NCI-H510A treated with DMSO at 0.1 percent for 48 hours (cell line): ENCODE data around the gene LRP5.
"Not testable (repeated sequence)": the region's sequence is repeated elsewhere in the genome, so short reads cannot be mapped to it uniquely, and the experiment has no call there.

Experiments
- DNase-seq: peaks from one replicate; lab custom pipeline; 2025; lab: John Stamatoyannopoulos, UW

Gene LRP5

GRCh38 chr11:68392822-68393221 lies 80.4 kb downstream of the LRP5 start:
- no peak for DNase-seq

- no peak for DNase-seq
Observed at GRCh38 chr11:68396516-68396915, 84.1 kb downstream of the LRP5 start.

GRCh38 chr11:68397256-68397655 lies 84.9 kb downstream of the LRP5 start:
- no peak for DNase-seq

- no peak for DNase-seq
Observed at GRCh38 chr11:68398995-68399851, 86.8 kb downstream of the LRP5 start.

GRCh38 chr11:68399916-68400315 lies 87.5 kb downstream of the LRP5 start:
- DNase-seq = no peak

- DNase-seq = not testable (repeated sequence)
Observed at GRCh38 chr11:68400584-68400983, 88.2 kb downstream of the LRP5 start.

GRCh38 chr11:68401856-68402255 lies 89.5 kb downstream of the LRP5 start:
- no peak for DNase-seq

GRCh38 chr11:68402355-68403031 lies 90.1 kb downstream of the LRP5 start:
- no peak for DNase-seq

- DNase-seq = no peak
Observed at GRCh38 chr11:68403424-68403823, 91.0 kb downstream of the LRP5 start.

- DNase-seq = no peak
Observed at GRCh38 chr11:68403831-68404230, 91.4 kb downstream of the LRP5 start.

- peak; percentile 52 for DNase-seq
Observed at GRCh38 chr11:68406324-68407313, 94.2 kb downstream of the LRP5 start.

- no peak for DNase-seq
Observed at GRCh38 chr11:68408512-68408911, 96.1 kb downstream of the LRP5 start.

- no peak for DNase-seq
Observed at GRCh38 chr11:68409748-68410344, 97.5 kb downstream of the LRP5 start.

- DNase-seq = peak; percentile 61
Observed at GRCh38 chr11:68411501-68411991, 99.2 kb downstream of the LRP5 start.

GRCh38 chr11:68412593-68413475 lies 100.4 kb downstream of the LRP5 start:
- DNase-seq = no peak

- DNase-seq = no peak
Observed at GRCh38 chr11:68413591-68413999, 101.2 kb downstream of the LRP5 start.

GRCh38 chr11:68414496-68415221 lies 102.3 kb downstream of the LRP5 start:
- DNase-seq = no peak

GRCh38 chr11:68416070-68416578 lies 103.7 kb downstream of the LRP5 start:
- no peak for DNase-seq

- DNase-seq = no peak
Observed at GRCh38 chr11:68418648-68419047, 106.3 kb downstream of the LRP5 start.

GRCh38 chr11:68420171-68420570 lies 107.8 kb downstream of the LRP5 start:
- no peak for DNase-seq
